Stomach (tissue), 4 donors: ENCODE results near the gene SYNJ2.
A peak's percentile ranks its signal among the peaks of the same experiment; 100 is the strongest.

Experiments used
- POLR2AphosphoS5 ChIP-seq, 3 donors: sonication (generic); formaldehyde crosslinking; IDR thresholded peaks; one replicate each; pipeline ENCODE4 v1.6.1; 2016; ENCODE audit warnings: antibody characterized with exemption in 3 of 3
- TF ChIP-seq, protein P1 (sequence below), 7 experiments: fragments of 450-650 bp in 4 of 7; fragments of 200-600 bp in 3 of 7; sonication (generic) in 3 of 7; IDR thresholded peaks; one replicate each; pipeline ENCODE4 v1.5.1; 2016 to 2019; ENCODE audit warnings: antibody characterized with exemption in 7 of 7, control low read depth in 2 of 7, mild to moderate bottlenecking in 1 of 7

DNA sequence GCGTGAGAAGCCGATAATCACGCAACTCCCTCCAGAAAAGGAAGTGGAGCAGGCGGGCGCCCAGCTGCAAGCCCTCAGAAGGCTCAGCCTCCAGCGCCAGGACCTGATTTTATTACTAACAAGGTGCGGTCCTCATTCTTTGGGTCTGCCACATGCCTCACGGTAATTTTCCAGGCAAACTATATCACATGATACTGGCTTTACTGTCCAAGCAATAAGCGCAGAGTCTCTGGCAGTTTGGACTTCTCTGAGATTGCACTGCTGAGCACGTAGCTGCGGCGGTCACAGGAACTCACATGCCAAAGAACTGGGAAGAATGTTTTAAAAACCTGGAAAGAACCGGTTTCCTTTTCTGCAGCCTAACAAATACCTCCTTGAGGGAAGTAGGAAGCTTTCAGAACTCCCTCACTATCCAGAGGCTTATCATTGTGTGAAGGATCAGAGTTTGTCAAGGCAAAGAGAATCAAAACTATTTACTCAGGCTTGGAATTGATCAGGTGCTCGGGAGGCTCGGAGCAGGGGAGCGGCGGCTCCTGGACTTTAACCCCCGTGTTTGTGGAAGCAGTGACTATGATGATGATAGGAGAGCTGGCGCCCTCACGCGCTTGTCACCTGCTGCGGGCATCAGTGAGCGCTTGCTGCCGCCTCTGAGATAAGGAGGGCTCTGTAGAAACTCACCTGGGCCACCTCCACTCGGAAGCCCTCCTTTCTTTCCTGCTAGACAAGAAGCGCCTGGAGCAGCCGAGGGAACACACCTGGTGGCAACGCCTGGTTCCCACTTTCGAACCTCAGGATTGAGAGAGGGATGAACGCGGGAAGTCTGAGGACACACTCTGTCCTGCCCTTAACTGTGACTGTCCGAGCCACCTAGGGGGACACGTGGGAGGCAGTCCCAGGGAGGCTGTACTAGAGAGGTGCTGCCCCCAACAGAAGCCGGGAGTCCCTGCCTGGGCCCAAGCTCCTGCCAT is 27.2 kb upstream of the SYNJ2 start:
- TF ChIP-seq, protein P1, sequence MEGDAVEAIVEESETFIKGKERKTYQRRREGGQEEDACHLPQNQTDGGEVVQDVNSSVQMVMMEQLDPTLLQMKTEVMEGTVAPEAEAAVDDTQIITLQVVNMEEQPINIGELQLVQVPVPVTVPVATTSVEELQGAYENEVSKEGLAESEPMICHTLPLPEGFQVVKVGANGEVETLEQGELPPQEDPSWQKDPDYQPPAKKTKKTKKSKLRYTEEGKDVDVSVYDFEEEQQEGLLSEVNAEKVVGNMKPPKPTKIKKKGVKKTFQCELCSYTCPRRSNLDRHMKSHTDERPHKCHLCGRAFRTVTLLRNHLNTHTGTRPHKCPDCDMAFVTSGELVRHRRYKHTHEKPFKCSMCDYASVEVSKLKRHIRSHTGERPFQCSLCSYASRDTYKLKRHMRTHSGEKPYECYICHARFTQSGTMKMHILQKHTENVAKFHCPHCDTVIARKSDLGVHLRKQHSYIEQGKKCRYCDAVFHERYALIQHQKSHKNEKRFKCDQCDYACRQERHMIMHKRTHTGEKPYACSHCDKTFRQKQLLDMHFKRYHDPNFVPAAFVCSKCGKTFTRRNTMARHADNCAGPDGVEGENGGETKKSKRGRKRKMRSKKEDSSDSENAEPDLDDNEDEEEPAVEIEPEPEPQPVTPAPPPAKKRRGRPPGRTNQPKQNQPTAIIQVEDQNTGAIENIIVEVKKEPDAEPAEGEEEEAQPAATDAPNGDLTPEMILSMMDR (IDR thresholded peaks at IDR 0.05) = peak in 1 of 7 experiments; percentile 11
- TF ChIP-seq POLR2AphosphoS5 (IDR thresholded peaks at IDR 0.05) = peak in 1 of 3 donors; percentile 62
